LNCaP clone FGC (cell line): Measurements from ENCODE around the gene TNFRSF8.

Experiments used
- DNase-seq: peaks from one replicate; pipeline ENCODE4 v3.0.0-alpha.2; 2011; ENCODE audit warnings: low read depth
- H3K4me3 ChIP-seq: 2 replicates; pipeline ENCODE4 v1.5.1; 2011; ENCODE audit warnings: mild to moderate bottlenecking, low read depth, low read length, control low read depth
- TF ChIP-seq, protein P1 (sequence below): IDR thresholded peaks from 2 replicates; pipeline ENCODE4 v1.5.1; 2012; ENCODE audit warnings: mild to moderate bottlenecking; ENCODE audit not compliant: control insufficient read depth, insufficient read depth; ENCODE audit errors: extremely low read depth

Gene TNFRSF8

DNA sequence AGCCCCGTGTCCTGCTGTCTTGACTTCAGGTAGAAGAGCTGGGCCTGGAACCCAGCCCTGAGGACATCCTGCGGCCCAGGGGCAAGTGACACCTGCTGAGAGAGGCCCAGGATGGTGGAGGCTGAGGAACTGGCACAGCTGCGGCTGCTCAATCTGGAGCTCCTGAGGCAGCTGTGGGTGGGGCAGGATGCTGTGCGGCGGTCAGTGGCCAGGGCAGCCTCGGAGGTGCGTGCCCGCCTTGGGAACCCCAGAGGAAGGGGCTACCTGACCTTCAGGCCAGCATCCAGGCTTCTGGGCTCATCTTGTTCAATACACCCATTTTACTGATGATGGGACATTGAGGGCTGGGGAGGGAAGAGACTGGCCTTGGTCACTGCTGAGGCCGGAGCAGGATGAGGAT, 41.5 kb upstream of the TNFRSF8 start:
- H3K4me3 ChIP-seq, result no peak overlapping the region
- TF ChIP-seq, protein P1, sequence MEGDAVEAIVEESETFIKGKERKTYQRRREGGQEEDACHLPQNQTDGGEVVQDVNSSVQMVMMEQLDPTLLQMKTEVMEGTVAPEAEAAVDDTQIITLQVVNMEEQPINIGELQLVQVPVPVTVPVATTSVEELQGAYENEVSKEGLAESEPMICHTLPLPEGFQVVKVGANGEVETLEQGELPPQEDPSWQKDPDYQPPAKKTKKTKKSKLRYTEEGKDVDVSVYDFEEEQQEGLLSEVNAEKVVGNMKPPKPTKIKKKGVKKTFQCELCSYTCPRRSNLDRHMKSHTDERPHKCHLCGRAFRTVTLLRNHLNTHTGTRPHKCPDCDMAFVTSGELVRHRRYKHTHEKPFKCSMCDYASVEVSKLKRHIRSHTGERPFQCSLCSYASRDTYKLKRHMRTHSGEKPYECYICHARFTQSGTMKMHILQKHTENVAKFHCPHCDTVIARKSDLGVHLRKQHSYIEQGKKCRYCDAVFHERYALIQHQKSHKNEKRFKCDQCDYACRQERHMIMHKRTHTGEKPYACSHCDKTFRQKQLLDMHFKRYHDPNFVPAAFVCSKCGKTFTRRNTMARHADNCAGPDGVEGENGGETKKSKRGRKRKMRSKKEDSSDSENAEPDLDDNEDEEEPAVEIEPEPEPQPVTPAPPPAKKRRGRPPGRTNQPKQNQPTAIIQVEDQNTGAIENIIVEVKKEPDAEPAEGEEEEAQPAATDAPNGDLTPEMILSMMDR, result no peak
- no peak for DNase-seq

DNA sequence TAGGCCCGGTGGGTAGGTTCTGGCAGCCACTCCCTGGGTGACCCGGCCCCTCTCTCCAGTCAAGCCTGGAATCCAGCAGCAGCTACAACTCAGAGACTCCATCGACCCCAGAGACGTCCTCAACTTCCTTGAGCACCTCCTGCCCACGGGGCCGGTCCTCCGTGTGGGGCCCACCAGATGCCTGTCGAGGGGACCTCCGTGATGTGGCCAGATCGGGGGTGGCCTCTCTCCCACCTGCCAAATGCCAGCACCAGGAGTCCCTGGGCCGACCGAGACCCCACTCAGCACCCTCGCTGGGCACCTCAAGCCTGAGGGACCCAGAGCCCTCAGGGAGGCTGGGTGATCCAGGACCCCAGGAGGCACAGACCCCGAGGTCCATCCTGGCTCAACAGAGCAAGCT, 41.1 kb upstream of the TNFRSF8 start:
- no peak for DNase-seq
- H3K4me3 ChIP-seq, result no peak overlapping the region
- TF ChIP-seq, protein P1, result no peak

DNA sequence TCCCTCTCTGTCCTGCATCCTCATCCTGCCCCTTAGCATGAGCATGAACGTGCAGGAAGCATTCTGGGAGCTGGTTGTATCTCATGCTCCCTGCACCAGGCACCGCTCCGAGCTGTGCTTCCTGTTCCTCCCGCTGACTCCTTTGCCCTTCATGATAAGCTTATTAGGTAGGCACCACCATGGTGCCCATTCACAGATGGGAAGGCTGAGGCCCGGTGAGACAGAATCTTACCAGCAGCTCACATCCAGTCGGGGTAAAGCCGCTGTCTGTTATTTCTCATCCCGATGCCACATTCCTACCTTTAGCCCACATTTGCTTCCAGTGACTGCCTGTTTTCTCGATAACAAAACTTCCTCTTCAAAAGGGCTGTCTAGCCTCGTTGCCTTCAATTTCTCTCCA, 36.5 kb upstream of the TNFRSF8 start:
- TF ChIP-seq, protein P1, result no peak

DNA sequence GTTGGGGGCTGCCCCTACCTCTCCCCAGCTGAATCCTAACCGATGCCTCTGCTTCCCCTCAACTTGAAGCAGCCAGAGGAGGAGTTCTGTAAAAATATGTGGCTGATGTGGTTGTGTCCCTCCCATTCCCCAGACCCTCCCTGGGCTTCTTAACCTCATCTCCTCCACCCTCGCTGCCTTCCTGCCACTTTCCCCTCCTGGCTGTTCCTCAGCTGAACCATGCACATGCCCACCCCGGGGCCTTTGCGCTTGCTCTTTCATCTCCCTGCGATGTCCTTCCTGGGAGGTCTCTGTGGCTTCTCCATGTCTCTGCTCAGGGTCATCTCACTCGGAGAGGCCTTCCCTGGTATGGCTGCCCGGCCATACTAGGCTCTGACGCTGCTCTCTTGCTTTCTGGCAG, 34.9 kb upstream of the TNFRSF8 start:
- DNase-seq, result no peak
- TF ChIP-seq, protein P1, result no peak
- H3K4me3 ChIP-seq, result no peak overlapping the region

More for the DNA sequence above, 36.5 kb upstream of the TNFRSF8 start:
- H3K4me3 ChIP-seq, result no peak overlapping the region
- DNase-seq, result no peak

DNA sequence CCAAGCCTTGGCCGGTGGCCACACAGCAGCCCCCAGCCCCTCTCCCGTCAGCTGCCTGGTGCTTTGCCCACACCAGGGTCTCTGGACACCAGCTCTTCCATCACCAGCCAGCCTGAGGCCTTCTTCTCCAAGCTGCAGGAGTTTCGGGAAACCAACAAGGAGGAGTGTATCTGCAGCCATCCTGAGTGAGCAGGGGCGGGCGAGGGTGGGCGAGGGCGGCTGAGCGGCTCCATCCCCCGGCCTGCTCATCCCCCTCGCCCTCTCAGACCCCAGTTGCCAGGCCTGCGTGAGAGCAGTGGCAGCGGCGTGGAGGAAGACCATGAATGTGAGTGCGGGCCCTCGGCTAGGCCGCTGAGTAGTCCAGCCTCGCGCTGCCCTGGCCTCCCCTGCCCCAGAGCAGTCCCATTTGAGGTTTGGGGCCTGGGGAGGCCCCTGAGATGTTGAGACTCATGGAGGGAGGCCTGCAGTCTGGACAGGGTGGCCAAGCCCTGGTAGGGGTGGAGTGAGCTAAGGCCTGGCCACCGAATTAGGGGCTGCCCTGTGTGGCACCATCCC, 34.1 kb upstream of the TNFRSF8 start:
- DNase-seq, result no peak
- H3K4me3 ChIP-seq, result no peak overlapping the region
- TF ChIP-seq, protein P1, result no peak

DNA sequence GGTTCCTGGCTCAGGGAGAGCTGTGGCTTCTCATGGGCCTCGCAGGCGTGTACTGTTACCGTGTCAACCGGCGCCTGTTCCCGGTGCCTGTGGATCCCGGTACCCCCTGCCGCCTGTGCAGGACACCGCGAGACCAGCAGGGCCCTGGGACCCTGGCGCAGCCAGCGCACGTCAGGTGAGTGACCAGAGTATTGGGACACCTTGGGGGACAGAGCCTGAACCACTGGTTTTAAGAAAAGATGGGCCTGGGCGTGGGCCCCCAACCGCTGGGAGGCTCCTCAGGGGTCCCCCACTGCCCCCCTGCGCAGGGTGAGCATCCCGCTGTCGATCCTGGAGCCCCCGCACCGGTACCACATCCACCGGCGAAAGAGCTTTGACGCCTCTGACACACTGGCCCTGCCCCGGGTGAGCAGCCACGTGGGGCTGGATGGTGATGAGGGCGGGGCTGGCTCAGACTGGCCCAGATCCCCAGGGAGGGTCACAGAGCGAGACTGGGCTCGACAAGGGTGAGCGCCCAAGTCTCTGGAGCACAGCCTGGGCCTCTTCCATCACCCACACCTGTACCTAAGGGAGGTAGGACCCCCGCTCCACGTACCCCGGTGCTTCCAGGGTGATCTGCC, 33.3 kb upstream of the TNFRSF8 start:
- DNase-seq, result no peak
- no peak overlapping the region for H3K4me3 ChIP-seq
- TF ChIP-seq, protein P1, result no peak
